ENCODE data around the gene PAX5.

PAX5 gene

DNA sequence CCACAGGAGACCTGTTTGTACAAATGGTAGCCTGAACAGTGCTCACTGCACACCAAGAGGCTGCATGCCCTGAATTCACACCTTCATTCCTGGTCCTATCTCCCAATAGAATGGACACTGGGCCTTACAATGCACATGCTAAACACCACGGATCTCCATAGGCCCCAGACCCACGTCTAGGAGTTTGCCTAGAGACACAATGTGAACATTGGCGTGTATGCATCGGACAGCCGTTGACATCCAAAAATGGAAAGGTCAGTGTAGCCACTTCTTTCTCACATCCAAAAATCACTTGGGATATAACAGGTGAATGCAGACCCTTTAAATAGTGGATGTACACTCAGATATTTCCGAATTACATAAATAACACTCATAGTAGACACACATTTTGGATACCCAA is 927 bp downstream of the PAX5 start:
- FAIRE-seq (no peak), DNase-seq (ENCODE audit: insufficient read length, low spot score) (no peak)
- no peak for TF ChIP-seq POLR2A (IDR thresholded peaks at IDR 0.05; ENCODE audit: low read depth, low read length)

DNA sequence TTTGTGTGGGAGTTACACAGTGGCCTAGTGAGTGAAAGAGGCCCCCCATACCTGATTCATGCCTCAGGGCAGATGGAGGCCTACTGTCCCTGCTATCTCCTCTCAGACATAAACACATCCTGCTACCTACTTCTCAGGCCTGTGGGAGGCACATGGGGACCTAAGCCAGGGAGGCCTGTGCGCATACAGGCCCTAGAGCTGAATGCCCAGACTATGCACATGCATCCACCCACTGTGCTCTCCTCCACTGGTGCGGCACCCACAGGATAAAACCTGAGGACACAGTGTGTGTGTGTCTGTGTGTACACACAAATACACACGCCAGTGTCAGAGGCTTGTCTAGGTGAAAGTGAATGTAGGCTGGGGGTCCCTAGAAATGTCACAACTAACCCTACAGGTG is 1.4 kb downstream of the PAX5 start:
- DNase-seq (ENCODE audit: insufficient read length, low spot score) (no peak), FAIRE-seq (no peak)

DNA sequence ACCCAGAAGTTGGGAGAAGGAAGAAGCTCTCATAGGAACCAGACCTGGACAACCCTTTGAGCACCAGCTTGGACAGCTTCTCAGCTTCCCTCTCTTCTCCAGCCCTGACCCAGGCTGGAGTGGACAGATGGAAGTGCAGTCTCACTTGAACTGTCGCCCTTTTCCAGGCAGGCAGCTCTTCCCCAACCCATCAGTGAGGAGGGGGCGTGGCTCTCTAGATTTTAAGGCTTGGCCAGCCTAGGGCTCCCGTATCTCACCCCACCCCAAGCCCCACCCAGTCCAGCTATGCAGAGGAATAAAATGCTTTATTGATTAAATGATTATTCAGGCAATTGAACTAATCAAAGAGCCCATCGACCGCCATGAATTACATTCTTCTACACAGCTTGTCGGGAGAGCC is 2.2 kb downstream of the PAX5 start:
- FAIRE-seq = no peak
- TF ChIP-seq POLR2A (IDR thresholded peaks at IDR 0.05; ENCODE audit: low read depth, low read length) = no peak

More for the DNA sequence above, 1.4 kb downstream of the PAX5 start:
- no peak for TF ChIP-seq POLR2A (IDR thresholded peaks at IDR 0.05; ENCODE audit: low read depth, low read length)

DNA sequence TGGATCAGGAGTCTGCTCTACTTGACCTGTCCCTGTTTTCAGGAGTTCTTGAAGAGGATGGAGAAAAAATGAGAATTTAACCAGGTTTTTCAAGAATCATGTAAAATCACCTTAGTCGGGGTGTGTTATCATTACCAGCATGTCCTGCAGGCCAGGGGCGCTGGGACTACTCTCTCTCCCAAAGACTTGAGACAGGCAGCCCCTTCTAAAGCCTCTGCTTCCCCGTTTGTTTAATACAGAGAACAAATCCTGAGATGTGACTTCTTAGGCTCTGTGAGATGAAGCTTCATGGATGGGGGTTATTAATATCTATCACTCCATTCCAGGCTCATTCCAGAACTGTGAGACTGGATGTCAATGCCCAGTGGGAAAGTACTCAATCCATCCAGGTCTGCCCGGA is 3.0 kb downstream of the PAX5 start:
- DNase-seq (ENCODE audit: insufficient read length, low spot score) (no peak), FAIRE-seq (no peak)
- no peak for TF ChIP-seq POLR2A (IDR thresholded peaks at IDR 0.05; ENCODE audit: low read depth, low read length)

More for the DNA sequence above, 2.2 kb downstream of the PAX5 start:
- DNase-seq (ENCODE audit: insufficient read length, low spot score) = no peak

DNA sequence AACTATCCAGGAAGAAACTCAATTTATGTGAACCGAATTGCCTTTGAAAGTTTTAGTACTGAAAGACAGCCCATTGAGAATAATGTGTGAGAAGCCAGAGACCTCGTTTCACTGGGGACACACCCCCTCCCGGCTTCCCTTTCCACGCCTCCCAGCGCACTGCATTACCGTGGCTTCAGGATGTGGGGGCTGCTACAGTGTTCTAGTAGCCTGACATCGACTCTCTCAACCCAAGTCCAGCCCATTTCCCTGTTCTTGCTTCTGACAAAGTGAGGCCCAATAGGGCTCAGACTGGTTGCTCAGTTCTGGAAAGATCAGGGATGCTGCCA is 3.5 kb downstream of the PAX5 start:
- DNase-seq (ENCODE audit: insufficient read length, low spot score) (no peak), FAIRE-seq (no peak)
- TF ChIP-seq POLR2A (IDR thresholded peaks at IDR 0.05; ENCODE audit: low read depth, low read length) = no peak

DNA sequence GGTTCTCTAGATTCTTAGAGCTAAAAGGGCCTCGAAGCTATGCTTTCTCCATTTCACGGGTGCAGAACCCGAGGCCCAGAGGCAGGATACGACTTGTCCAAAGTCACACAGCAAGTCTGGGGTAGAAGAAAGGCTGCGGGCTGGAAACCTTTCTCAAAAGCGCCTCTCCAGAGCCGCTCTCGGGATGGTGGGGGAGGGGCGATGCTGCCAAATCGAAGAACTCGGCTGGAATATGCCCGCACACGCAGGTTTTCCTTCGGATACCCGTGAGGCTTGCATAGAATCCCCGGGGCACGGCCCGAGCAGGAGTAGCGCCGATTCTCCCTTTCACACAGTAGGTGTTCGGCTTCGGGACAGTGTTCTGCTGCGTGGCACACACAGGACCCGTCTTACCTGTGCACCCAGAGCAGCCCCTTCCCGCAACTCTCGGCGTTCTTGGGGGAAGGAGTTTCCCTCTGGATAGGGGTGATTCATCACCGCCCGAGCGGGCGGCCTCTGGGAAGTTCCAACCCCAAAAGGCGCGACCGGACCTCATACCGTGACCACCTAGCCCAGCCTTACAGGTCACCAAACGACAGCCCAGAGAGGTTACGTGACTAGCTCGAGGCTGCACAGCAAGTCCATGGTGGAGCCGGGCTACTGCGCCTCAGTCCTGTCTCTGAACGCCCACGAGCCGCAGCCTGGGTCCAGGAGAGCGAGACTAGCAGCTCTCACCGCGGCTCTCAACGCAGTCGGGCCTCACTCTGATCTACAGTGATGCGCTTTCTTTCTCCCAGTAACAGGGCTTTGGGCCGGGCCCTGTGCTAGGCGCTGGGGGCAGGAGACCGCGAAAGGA is 4.1 kb downstream of the PAX5 start:
- FAIRE-seq (no peak), DNase-seq (ENCODE audit: insufficient read length, low spot score) (no peak)

DNA sequence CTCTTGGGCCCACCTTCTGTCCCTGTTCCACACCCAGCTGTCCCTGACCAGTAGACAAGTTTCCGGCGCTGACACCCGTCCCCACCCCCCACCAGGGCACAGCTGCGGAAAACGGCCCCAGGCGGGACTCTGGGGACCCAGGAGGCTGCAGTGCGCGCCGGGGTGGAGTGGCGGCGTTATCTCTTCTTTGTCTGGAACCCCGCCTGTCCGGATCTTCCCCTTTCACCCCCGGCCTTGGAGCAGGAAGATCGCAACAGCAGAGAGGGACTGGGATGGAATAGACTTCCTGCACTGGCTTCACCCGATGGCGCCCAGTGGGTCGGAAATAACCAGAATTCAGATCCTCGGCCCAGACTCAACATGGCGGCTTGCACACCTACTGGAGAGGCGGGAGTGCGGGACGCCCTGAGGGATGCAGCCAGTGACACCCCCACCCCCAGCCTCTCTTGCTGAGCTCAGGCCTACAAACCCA is 4.7 kb downstream of the PAX5 start:
- FAIRE-seq = no peak
- no peak for TF ChIP-seq POLR2A (IDR thresholded peaks at IDR 0.05; ENCODE audit: low read depth, low read length)
- no peak for DNase-seq (ENCODE audit: insufficient read length, low spot score)

More for the DNA sequence above, 4.1 kb downstream of the PAX5 start:
- TF ChIP-seq POLR2A (IDR thresholded peaks at IDR 0.05; ENCODE audit: low read depth, low read length) = no peak

DNA sequence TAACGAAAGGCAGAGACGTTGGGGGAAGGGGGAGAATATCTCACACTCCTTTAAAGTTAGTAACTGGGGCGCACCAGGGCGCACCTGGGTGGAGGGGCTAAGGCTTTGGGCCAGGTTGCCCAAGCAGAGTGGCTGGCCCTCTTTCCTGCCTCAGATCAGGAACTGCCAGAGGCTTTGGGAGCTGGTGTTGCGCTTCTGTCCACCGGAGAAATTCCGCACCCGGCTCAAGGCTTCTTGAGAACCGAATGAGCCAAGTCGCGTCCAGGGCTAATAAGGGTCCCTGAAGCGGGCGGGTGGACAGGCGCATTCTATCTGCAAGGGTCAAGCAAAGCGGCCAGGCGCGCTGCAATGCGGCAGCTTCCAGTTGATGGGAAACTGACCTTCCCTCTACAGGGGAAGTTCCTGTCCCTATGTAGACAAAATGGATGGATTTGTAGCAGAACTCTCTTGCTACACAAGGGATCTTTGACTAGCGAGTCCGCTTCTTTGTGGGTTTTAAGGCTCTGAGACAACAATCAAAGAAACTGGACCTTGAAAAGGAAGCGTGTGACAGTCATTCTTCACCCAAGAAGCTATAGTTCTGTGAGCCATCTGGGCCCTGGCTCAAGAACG is 5.5 kb downstream of the PAX5 start:
- no peak for TF ChIP-seq POLR2A (IDR thresholded peaks at IDR 0.05; ENCODE audit: low read depth, low read length)
- DNase-seq (ENCODE audit: insufficient read length, low spot score) (no peak), FAIRE-seq (no peak)

DNA sequence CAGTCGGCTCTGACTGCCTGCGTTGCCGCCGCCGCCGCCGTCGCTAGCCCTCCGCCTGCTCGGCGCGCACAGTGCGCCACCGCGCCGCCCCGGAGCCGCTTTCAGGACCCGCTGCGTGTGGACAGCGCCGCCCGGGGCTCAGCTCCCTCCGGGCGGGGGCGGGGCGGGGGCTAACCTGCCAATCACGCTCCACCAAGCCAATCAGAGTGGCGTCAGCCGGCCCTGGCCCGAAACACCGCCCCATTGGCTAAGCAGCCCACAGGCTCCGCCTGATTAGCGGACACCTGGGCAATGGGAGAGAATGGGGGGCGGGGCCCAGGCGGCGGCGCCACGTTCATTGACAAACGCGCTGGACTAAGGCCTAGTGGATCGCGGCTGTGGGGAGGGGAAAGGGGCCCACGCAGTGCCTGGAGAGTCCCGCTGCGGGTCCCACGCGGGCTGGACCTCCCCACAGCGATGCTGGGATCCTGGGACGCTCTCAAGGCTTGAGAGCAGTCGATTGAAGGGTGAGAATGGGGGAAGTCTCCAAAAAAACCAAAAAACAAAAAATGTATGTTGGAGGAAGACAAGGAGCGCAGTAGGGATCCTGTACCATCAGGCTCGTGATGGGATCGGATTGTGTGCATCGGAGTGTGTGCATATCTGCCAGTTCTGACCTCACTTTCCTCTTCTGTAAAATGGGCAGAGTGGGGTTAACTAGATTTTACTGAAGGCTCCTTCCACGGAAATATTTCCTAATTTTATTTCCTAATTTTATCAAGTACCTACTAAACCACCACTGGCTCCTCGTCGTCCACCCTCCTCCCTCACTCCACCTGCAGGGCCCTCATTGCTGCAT is 6.3 kb downstream of the PAX5 start:
- FAIRE-seq (no peak), DNase-seq (ENCODE audit: insufficient read length, low spot score) (peak; percentile 96)
- no peak for TF ChIP-seq POLR2A (IDR thresholded peaks at IDR 0.05; ENCODE audit: low read depth, low read length)

DNA sequence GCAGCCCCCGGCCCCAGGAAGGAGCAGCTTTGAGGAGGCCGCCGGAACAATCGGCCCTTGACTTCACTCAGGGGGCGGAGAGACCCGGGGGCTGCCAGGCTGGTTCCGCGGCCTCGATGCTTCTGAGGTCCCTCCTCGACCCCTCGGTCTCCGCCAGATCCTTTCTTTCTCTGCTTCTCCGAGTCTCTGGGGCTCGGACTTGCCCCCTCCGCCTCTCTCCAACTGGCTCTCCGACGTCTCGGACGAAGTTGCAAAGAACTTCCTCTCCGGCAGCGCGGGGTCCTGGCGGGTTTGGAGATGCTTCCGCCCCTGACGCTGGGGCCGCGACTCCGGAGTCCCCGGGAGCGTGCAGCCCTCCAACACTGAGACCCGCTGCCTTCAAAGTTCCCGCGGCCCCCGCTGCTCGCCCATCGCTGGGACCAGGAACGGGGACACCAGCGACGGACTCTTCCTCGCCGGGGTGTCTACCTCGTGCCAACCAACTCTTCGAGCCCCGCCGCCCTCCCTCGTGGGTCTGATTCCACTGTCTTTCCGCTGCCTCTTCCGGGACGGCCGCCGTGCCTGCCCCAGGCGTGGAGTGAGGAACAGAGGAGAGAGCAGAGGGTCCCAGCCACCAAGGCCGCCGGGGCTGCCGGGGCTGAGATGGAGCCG is 7.0 kb downstream of the PAX5 start:
- no peak for DNase-seq (ENCODE audit: insufficient read length, low spot score)
- no peak for FAIRE-seq
- TF ChIP-seq POLR2A (IDR thresholded peaks at IDR 0.05; ENCODE audit: low read depth, low read length) = no peak

DNA sequence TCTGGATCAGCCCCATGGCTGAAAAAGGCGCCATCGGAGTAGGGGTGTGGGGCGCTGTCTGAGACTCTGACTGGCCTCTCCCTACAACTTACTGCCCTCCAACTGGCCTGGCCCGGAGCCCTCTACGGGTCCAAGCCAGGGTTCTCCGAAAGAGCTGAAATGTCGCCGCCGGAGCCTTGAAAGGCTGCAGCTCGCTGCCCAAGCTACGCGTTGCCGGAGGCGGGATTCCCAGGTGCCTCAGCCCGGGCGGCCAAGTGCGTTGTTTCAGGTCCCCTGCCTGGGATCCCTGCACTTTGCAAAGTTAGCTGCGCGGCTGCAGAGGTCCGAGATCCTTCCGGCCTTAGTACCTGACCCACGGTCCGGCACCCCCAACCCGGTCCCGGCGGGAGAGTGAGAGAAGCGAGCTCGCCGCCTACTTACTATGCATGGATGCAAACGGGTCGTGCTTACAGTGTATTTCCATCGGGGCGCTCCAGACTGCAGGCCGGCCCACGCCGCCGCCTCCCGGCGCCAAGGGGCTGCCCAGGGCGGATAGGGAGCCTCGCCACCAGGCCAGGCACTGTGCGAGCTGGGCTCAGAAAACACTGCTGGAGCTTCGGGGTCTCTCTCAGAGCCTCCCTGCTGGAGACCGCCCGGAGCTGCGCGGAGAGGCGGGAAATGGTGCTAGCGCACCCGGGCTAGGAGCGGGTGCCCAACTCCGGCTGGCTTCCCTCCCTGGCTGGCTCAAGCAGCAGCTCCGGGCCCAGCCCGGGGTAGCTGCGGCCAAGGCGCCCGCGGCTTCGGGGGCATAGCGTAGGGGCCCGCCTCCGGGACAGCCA is 7.7 kb downstream of the PAX5 start:
- no peak for DNase-seq (ENCODE audit: insufficient read length, low spot score)
- TF ChIP-seq POLR2A (IDR thresholded peaks at IDR 0.05; ENCODE audit: low read depth, low read length) = no peak
- no peak for FAIRE-seq

DNA sequence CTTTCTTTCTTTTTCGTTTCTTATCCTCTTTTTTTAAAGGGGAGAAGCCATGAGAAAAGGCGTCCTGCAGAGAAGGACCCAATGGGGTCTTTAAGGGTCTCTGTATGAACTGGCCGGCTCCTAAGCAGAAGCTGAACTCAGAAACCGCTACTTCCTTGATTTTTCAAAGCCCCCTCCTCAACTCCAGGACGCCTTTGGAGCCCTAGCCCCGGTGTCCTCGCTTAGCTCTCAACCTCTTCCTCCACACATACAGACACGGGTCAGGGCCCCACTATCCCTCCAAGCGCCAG is 8.3 kb downstream of the PAX5 start:
- no peak for TF ChIP-seq POLR2A (IDR thresholded peaks at IDR 0.05; ENCODE audit: low read depth, low read length)
- FAIRE-seq (no peak), DNase-seq (ENCODE audit: insufficient read length, low spot score) (no peak)

DNA sequence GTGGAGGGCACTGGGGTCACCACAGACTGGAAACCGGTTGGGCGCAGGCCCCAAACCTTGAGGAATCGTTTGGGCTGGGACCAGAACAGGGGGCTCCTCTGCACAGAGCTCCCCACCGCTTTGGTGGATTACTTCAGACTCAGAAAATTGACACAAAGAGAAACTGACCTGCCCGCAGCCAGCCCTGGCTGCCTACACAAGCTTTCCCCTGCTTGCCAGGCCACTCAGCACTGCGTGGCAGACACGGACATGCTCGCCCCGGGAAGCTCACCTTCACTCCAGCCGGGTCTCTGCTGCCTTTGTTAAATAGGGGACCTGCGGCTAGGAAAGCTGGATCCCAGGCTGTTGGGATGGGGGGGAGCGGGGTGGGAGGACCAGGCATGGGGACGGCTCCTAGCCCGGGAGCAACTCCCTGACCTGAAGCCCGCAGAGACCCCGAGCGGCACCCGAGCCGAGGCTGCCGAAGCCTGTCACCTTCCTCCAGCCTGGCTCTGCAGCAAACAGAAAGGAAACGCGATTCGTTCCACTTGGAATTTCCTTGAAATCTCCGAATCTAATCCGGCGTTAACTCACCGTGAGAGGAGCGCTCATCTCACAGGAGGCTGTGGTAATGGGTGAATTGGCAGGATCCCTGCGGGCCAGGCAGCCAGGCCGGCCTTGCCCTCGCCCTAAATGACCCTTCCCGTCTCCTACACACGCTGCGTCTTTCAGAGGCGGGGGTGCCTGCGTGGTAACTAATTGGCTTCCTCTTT is 8.8 kb downstream of the PAX5 start:
- DNase-seq (ENCODE audit: insufficient read length, low spot score) (no peak), FAIRE-seq (no peak)
- no peak for TF ChIP-seq POLR2A (IDR thresholded peaks at IDR 0.05; ENCODE audit: low read depth, low read length)
